RWPE1 (cell line): ENCODE results near the gene THAP5.

ENCODE experiments used
- CTCF ChIA-PET: fragments of 350-600 bp; sonication (Branson Sonifier 250); formaldehyde crosslinking; extraction: SDS; loops from one replicate; lab custom pipeline; 2021; lab: Yijun Ruan, JAX
- POLR2A ChIA-PET: fragments of 400-600 bp; formaldehyde crosslinking; extraction: SDS; loops from one replicate; lab custom pipeline; 2020; ENCODE audit warnings: antibody characterized with exemption; ENCODE audit not compliant: low non-redundant PET; lab: Yijun Ruan, JAX
- DNase-seq: peaks from one replicate; pipeline ENCODE4 v3.0.0; 2012; ENCODE audit warnings: low spot score
- H3K27ac ChIP-seq: fragments of 450-650 bp; 2 replicates; pipeline ENCODE4 v1.5.1; 2017
- CTCF ChIP-seq: fragments of 450-650 bp; conservative IDR thresholded peaks from 2 replicates; pipeline ENCODE4 v1.5.1; 2017; ENCODE audit warnings: low read depth, mild to moderate bottlenecking

The THAP5 gene

GRCh38 chr7:108569381-108570145 lies at the start of gene THAP5, which contains the start of gene DNAJB9:
Gene THAP5, minus strand, starts transcription at chr7:108569706. Its CDS starts 137 bp downstream, at chr7:108569569.
Gene DNAJB9, plus strand, starts transcription at chr7:108569874. Its CDS starts 1,853 bp downstream, at chr7:108571727.
- ChIA-PET CTCF (interaction anchor here (0.7 kb wide), 1 partner anchor 42 kb away, joined by 4 read pairs; no protein-coding TSS in a partner anchor), POLR2A (interaction anchor here (0.7 to 1.2 kb wide), 4 partner anchors 23 to 44 kb away, joined by 3 to 5 read pairs (median 3); partner anchors contain the start of gene PNPLA8)
- no peak for TF ChIP-seq CTCF
- peak; percentile 98 for DNase-seq
- peak within 1 kb of the TSS; percentile 93 for H3K27ac ChIP-seq

- DNase-seq, result no peak
- POLR2A ChIA-PET, result no interaction called here
- H3K27ac ChIP-seq, result no peak overlapping the region
- no peak for TF ChIP-seq CTCF
- CTCF ChIA-PET, result interaction anchor here (0.6 kb wide), 1 partner anchor 1050 kb away, joined by 3 read pairs; no protein-coding TSS in a partner anchor
These were observed 48.5 kb upstream of the THAP5 start for GRCh38 chr7:108618056-108618455.

GRCh38 chr7:108614896-108615295 lies 45.4 kb upstream of the THAP5 start:
- POLR2A ChIA-PET, result no interaction called here
- no peak overlapping the region for H3K27ac ChIP-seq
- CTCF ChIA-PET, result interaction anchor here (0.7 kb wide), 1 partner anchor 123 kb away, joined by 4 read pairs; no protein-coding TSS in a partner anchor
- no peak for DNase-seq
- no peak for TF ChIP-seq CTCF

GRCh38 chr7:108613949-108614381 lies 44.5 kb upstream of the THAP5 start:
- CTCF ChIA-PET, result interaction anchor here (0.7 kb wide), 1 partner anchor 124 kb away, joined by 4 read pairs; no protein-coding TSS in a partner anchor
- no peak for DNase-seq

GRCh38 chr7:108613147-108613948 lies 43.8 kb upstream of the THAP5 start:
- TF ChIP-seq CTCF, result peak; percentile 86
- ChIA-PET POLR2A (no interaction called here), CTCF (no interaction called here)
- no peak overlapping the region for H3K27ac ChIP-seq
- peak; percentile 26 for DNase-seq

More at GRCh38 chr7:108613949-108614381, 44.5 kb upstream of the THAP5 start:
- no peak overlapping the region for H3K27ac ChIP-seq
- TF ChIP-seq CTCF, result no peak
- POLR2A ChIA-PET, result no interaction called here

DNA sequence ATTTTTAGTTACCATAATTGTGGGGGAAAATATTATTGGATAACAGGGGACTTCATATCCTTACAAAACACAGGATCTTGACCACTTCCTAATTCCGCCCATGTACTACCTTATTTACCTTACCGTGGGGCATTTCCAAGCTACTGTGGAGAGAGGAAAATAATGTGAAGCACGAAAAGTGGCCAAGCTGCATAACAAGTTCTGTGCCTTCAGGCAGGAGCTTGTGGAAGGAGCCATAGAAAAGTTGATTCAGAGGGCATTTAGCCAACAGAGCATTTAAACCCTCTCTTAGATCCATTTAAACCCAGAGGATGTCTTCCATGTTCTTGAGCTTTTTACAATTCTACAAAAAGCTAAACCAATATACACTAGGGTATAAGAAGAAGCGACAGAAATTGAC lies 41.8 kb upstream of the THAP5 start:
- DNase-seq, result no peak
- H3K27ac ChIP-seq, result no peak overlapping the region
- TF ChIP-seq CTCF, result no peak
- ChIA-PET CTCF (no interaction called here), POLR2A (no interaction called here)
